Stimulated activated memory B cell treated with anti-CD40 and anti-IgM and Interleukin-4, amounts not matched to agents 10 μg/mL and 1 μg/mL and 100 μg/mL, for 72 hours (primary cell): ENCODE data around the gene ERC2.

ENCODE experiments used
- ATAC-seq: fragments of 150-1000 bp; cut with Tn5 transposase; 2 replicates; pipeline ENCODE4 v1.10.0; 2021
- H3K27ac Mint-ChIP-seq: one replicate; pipeline ENCODE4 v1.8.0; 2022; ENCODE audit warnings: mild to moderate bottlenecking, mixed read lengths
- H3K27me3 Mint-ChIP-seq: one replicate; pipeline ENCODE4 v1.8.0; 2022; ENCODE audit warnings: mixed read lengths
- H3K36me3 Mint-ChIP-seq: one replicate; pipeline ENCODE4 v1.8.0; 2022; ENCODE audit warnings: mixed read lengths
- H3K4me1 Mint-ChIP-seq: one replicate; pipeline ENCODE4 v1.8.0; 2022; ENCODE audit warnings: mixed read lengths
- H3K4me3 Mint-ChIP-seq: one replicate; pipeline ENCODE4 v1.8.0; 2022; ENCODE audit warnings: mild to moderate bottlenecking, moderate library complexity, mixed read lengths
- H3K9me3 Mint-ChIP-seq: one replicate; pipeline ENCODE4 v1.8.0; 2022; ENCODE audit warnings: mixed read lengths

ERC2 gene

GRCh38 chr3:55765906-55766701 is 702.2 kb downstream of the ERC2 start:
- no peaks in the 10 kb centered on the region for H3K4me1 Mint-ChIP-seq
- H3K27ac Mint-ChIP-seq = no peak overlapping the region
- ATAC-seq = no peak
- H3K9me3 Mint-ChIP-seq = peaks cover 3% of the 10 kb centered on the region
- no peaks in the 10 kb centered on the region for H3K36me3 Mint-ChIP-seq
- H3K27me3 Mint-ChIP-seq = no peaks in the 10 kb centered on the region
- no peak overlapping the region for H3K4me3 Mint-ChIP-seq

- peaks cover 3% of the 10 kb centered on the region for H3K9me3 Mint-ChIP-seq
- no peaks in the 10 kb centered on the region for H3K27me3 Mint-ChIP-seq
- no peak overlapping the region for H3K4me3 Mint-ChIP-seq
- ATAC-seq = no peak
- H3K36me3 Mint-ChIP-seq = no peaks in the 10 kb centered on the region
- no peak overlapping the region for H3K27ac Mint-ChIP-seq
- H3K4me1 Mint-ChIP-seq = no peaks in the 10 kb centered on the region
These were observed 702.9 kb downstream of the ERC2 start for GRCh38 chr3:55765398-55765797.

GRCh38 chr3:55756976-55757375 is 711.3 kb downstream of the ERC2 start:
- H3K27me3 Mint-ChIP-seq = no peaks in the 10 kb centered on the region

GRCh38 chr3:55755516-55756205 is 712.6 kb downstream of the ERC2 start:
- no peaks in the 10 kb centered on the region for H3K36me3 Mint-ChIP-seq
- H3K9me3 Mint-ChIP-seq = no peaks in the 10 kb centered on the region
- H3K4me3 Mint-ChIP-seq = no peak overlapping the region
- no peak overlapping the region for H3K27ac Mint-ChIP-seq
- H3K27me3 Mint-ChIP-seq = no peaks in the 10 kb centered on the region
- no peaks in the 10 kb centered on the region for H3K4me1 Mint-ChIP-seq
- no peak for ATAC-seq

More at GRCh38 chr3:55756976-55757375, 711.3 kb downstream of the ERC2 start:
- peaks cover 3% of the 10 kb centered on the region for H3K9me3 Mint-ChIP-seq
- no peak overlapping the region for H3K27ac Mint-ChIP-seq
- no peak overlapping the region for H3K4me3 Mint-ChIP-seq
- ATAC-seq = no peak
- H3K4me1 Mint-ChIP-seq = no peaks in the 10 kb centered on the region
- H3K36me3 Mint-ChIP-seq = no peaks in the 10 kb centered on the region

DNA sequence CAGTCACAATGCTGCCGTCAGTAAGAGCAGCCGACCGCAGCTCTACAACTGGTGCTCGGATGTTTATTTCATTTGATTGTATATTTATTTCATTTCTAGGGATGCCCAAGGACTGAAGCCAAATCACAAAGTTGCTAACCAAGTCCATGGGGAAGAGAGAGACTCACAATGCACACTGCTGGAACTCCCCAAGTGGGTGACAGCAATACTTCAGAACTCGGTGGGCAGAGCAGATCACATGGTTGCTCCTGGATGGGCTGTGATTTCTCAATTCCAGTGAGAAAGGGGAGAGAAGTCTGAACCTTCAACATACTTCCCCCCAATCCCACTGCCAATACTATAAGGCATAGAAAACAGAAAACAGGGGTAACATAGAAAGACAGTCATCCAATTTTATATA is 715.4 kb downstream of the ERC2 start:
- Mint-ChIP-seq H3K4me3 (no peak overlapping the region), H3K4me1 (no peaks in the 10 kb centered on the region), H3K27me3 (no peaks in the 10 kb centered on the region), H3K27ac (no peak overlapping the region), H3K9me3 (no peaks in the 10 kb centered on the region), H3K36me3 (no peaks in the 10 kb centered on the region)
- no peak for ATAC-seq

- Mint-ChIP-seq H3K36me3 (no peaks in the 10 kb centered on the region), H3K9me3 (no peaks in the 10 kb centered on the region), H3K27ac (no peak overlapping the region), H3K4me3 (no peak overlapping the region), H3K27me3 (no peaks in the 10 kb centered on the region), H3K4me1 (no peaks in the 10 kb centered on the region)
- no peak for ATAC-seq
These were observed 716.5 kb downstream of the ERC2 start for GRCh38 chr3:55751730-55752129.

DNA sequence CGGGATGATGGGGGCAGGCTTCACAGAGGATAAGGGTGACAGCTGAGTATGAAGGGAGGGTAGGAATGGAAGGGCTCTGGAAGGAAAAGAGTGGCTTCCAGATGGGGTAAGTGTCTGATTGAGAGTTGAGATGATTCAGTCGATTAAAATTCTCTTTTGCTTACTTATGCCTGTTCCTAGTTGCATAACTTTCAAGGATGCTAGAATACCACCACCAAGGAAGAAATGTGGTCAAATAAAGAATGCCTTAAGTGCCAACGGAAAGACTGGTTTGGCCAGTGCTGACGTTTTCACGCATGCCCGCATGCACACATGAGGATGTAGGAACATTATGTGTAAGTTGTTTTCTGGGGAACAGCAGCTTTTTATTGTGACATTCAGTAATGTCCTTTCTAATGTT is 717.7 kb downstream of the ERC2 start:
- no peak overlapping the region for H3K4me3 Mint-ChIP-seq
- no peaks in the 10 kb centered on the region for H3K27me3 Mint-ChIP-seq
- no peaks in the 10 kb centered on the region for H3K4me1 Mint-ChIP-seq
- no peaks in the 10 kb centered on the region for H3K36me3 Mint-ChIP-seq
- no peak for ATAC-seq
- no peak overlapping the region for H3K27ac Mint-ChIP-seq
- no peaks in the 10 kb centered on the region for H3K9me3 Mint-ChIP-seq

- no peaks in the 10 kb centered on the region for H3K36me3 Mint-ChIP-seq
- H3K27ac Mint-ChIP-seq = no peak overlapping the region
- no peaks in the 10 kb centered on the region for H3K4me1 Mint-ChIP-seq
- no peaks in the 10 kb centered on the region for H3K9me3 Mint-ChIP-seq
- H3K27me3 Mint-ChIP-seq = no peaks in the 10 kb centered on the region
- no peak overlapping the region for H3K4me3 Mint-ChIP-seq
- ATAC-seq = no peak
These were observed 719.2 kb downstream of the ERC2 start for GRCh38 chr3:55749036-55749435.

DNA sequence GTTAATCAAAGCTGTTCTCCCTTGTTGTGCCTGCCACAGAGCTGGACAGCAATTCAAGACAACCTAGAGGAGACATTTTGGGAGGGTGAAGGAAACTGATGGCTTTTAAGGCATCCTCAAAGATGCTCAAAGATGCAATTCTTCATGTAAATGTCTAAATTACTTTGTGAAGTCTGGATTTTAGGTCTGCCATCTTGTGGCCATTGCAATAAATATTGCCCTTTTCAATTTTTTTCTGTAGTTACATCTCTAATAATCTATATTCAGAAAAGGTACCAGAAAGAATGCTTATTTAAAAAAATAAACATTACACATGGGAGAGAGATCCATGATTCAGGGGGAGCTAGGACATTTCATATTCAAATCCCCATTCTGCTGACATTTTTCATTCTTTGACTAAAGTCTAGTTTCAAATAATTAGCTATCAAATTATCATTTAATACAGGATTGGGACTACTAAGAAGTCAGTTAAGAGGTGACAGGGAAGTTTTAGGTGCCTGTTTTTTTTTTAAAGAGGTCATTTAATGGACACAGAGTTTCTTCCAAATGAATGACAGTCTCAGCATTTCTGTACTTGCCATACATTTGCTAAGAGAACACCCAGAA is 721.4 kb downstream of the ERC2 start:
- Mint-ChIP-seq H3K4me1 (no peaks in the 10 kb centered on the region), H3K27me3 (no peaks in the 10 kb centered on the region), H3K9me3 (no peaks in the 10 kb centered on the region), H3K27ac (no peak overlapping the region), H3K4me3 (no peak overlapping the region), H3K36me3 (no peaks in the 10 kb centered on the region)
- ATAC-seq = no peak

- H3K27ac Mint-ChIP-seq = no peak overlapping the region
These were observed 725.5 kb downstream of the ERC2 start for GRCh38 chr3:55742832-55743136.

DNA sequence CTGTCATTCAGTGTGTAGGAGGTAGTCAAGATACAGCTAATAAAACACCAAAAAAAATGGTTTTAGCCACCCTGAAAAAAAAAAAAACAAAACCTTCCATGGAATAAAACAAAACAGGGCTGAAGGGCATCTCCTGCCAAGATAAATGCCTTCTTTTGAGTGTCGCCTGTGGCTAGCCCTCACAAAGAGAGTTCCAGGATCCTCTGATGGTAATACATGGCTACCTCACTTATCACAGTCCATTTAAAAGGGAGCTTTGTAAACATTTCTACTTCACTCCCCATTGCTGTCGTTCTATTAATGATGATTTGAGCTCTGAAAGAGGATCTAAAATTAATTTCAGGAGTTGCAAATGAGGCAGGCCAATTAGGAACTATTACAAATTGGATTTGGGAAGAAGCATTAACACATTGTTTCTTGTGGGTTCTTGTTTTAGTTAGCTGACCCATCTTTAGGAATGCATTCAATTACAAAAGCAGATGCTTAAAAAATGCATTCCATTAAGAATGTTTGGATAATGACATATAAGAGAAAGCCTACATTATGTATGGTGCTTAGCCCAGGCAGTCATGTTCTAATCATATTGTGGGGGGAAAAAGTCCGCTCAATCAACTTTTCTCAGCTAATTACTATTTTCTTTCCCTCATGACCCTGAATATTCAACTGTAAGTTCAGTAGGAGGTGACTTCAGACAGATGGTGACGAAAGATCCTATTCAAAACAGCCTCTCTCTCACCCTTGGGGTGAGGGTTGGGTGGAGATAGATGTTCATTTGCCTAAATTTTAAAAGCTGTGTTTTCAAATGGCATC is 726.0 kb downstream of the ERC2 start:
- Mint-ChIP-seq H3K4me1 (no peaks in the 10 kb centered on the region), H3K4me3 (no peak overlapping the region), H3K36me3 (no peaks in the 10 kb centered on the region), H3K27ac (no peak overlapping the region), H3K9me3 (no peaks in the 10 kb centered on the region), H3K27me3 (no peaks in the 10 kb centered on the region)
- ATAC-seq = no peak

More at GRCh38 chr3:55742832-55743136, 725.5 kb downstream of the ERC2 start:
- H3K4me1 Mint-ChIP-seq = no peaks in the 10 kb centered on the region
- no peaks in the 10 kb centered on the region for H3K27me3 Mint-ChIP-seq
- no peaks in the 10 kb centered on the region for H3K9me3 Mint-ChIP-seq
- no peaks in the 10 kb centered on the region for H3K36me3 Mint-ChIP-seq
- no peak overlapping the region for H3K4me3 Mint-ChIP-seq
- ATAC-seq = no peak

DNA sequence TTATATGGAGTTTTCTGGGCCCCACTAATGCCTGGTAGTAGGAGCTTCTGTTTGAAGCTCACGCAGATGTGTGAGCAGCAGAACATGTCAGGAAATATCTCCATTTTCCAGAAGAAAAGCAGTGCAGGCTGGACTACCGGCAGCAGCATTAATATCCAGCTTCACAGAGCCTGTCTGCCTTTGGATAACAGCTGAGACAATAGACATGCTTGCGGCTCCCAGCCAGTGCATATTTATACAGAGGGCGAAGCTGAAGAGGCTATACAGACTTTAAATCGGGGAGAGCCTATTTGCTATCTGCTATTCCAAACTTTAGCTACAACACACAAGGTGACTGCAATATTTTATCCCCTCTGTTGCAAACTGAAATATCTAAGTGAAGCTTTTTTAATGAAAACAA is 731.1 kb downstream of the ERC2 start:
- no peak overlapping the region for H3K27ac Mint-ChIP-seq
- H3K9me3 Mint-ChIP-seq = peaks cover 3% of the 10 kb centered on the region
- no peaks in the 10 kb centered on the region for H3K27me3 Mint-ChIP-seq
- ATAC-seq = no peak
- H3K4me3 Mint-ChIP-seq = no peak overlapping the region
- H3K4me1 Mint-ChIP-seq = no peaks in the 10 kb centered on the region
- H3K36me3 Mint-ChIP-seq = no peaks in the 10 kb centered on the region

DNA sequence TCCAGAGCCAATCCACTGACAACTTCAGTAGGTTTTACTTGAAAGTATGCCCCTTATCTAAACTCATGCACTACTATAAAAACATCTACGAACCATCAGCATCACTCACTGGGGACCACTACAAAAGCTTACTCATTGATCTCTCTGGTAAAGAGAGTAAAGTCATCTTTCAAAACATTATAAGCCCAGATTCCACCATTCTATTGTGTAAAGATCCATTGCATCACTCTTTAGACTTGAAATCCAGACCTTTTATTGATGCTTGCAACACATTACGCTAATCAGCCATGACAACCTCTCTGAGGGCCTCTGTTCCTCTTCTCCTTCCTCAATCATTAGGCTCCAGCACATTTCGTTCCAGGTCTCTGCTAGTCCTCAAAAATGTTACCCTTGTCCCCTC is 732.3 kb downstream of the ERC2 start:
- no peak overlapping the region for H3K27ac Mint-ChIP-seq
- peaks cover 3% of the 10 kb centered on the region for H3K9me3 Mint-ChIP-seq
- no peaks in the 10 kb centered on the region for H3K27me3 Mint-ChIP-seq
- H3K4me1 Mint-ChIP-seq = no peaks in the 10 kb centered on the region
- H3K36me3 Mint-ChIP-seq = no peaks in the 10 kb centered on the region
- no peak for ATAC-seq
- H3K4me3 Mint-ChIP-seq = no peak overlapping the region

DNA sequence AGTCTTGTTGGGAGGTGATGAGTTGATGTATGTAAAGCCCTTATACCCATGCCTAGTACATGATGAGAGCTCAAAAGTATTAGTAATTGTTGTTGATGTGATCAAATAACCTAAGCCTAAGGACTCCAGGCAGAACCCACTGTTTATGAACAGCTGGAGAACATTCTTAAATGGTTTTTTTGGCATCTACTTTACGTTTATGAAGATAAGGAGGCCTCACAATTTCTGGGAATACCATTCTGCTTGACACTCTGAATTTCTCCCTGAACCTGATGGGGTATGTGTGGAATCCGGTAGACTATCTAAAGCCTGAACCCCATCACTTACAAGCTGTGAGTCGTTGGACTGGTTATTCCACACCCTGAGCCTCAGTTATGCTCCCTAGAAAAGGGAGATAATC is 736.5 kb downstream of the ERC2 start:
- H3K4me3 Mint-ChIP-seq = no peak overlapping the region
- H3K9me3 Mint-ChIP-seq = peaks cover 7% of the 10 kb centered on the region
- ATAC-seq = no peak
- H3K36me3 Mint-ChIP-seq = no peaks in the 10 kb centered on the region
- no peaks in the 10 kb centered on the region for H3K4me1 Mint-ChIP-seq
- H3K27ac Mint-ChIP-seq = no peak overlapping the region
- no peaks in the 10 kb centered on the region for H3K27me3 Mint-ChIP-seq

DNA sequence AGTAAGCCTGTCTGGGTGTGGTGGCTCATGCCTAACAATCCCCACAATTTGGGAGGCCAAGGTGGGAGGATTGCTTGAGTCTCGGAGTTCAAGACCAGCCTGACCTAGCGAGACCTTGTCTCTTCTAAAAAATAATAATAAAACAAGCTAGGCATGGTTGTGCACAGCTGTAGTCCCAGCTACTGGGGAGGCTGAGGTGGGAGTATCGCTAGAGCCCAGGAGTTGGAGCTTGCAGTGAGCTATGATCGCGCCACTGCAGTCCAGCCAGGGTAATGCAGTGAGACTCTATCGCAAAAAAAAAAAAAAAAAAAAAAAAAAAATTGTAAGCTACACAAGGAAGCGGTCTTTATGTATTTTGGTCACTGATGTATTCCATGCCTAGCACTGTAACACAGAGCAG is 738.7 kb downstream of the ERC2 start:
- Mint-ChIP-seq H3K27ac (no peak overlapping the region), H3K27me3 (no peaks in the 10 kb centered on the region), H3K4me3 (no peak overlapping the region), H3K36me3 (no peaks in the 10 kb centered on the region), H3K9me3 (peaks cover 7% of the 10 kb centered on the region), H3K4me1 (no peaks in the 10 kb centered on the region)
- ATAC-seq = no peak
